Psoas muscle (tissue), 8 donors: Measurements from ENCODE around the gene PCBP3. TPM values are rescaled to one million over a fixed set of nuclear protein-coding genes. Genes with fewer than 3 reads are reported as not detected.

Experiments used
- ATAC-seq, 4 donors: fragments of 200-7000 bp; cut with Tn5 transposase; one replicate each; pipeline ENCODE4 v1.9.1; 2020; ENCODE audit warnings: moderate library complexity in 3 of 4, mild to moderate bottlenecking in 2 of 4
- DNase-seq, 2 donors: peaks; one replicate each; pipeline ENCODE4 v3.0.0-alpha.2; 2020
- H3K27ac ChIP-seq: fragments of 200-600 bp; one replicate; pipeline ENCODE4 v1.8.0; 2022
- H3K27me3 ChIP-seq, 3 donors: fragments of 200-600 bp in 1 of 3; one replicate each; pipeline versions ENCODE4 v1.6.1 to v1.8.0; 2013 to 2022; ENCODE audit warnings: low read length in 2 of 3, mild to moderate bottlenecking in 2 of 3, moderate library complexity in 1 of 3; ENCODE audit not compliant: insufficient read depth in 3 of 3
- H3K36me3 ChIP-seq, 2 donors: fragments of 200-600 bp in 1 of 2; one replicate each; pipeline versions ENCODE4 v1.6.1 to v1.8.0; 2013 to 2022; ENCODE audit warnings: low read depth in 1 of 2, mild to moderate bottlenecking in 1 of 2, moderate library complexity in 1 of 2; ENCODE audit not compliant: insufficient read depth in 1 of 2
- H3K4me1 ChIP-seq: fragments of 200-600 bp; one replicate; pipeline ENCODE4 v1.8.0; 2022
- H3K4me3 ChIP-seq: fragments of 200-600 bp; one replicate; pipeline ENCODE4 v1.8.0; 2022; ENCODE audit warnings: mild to moderate bottlenecking
- H3K9me3 ChIP-seq: fragments of 200-600 bp; one replicate; pipeline ENCODE4 v1.8.0; 2022
- CTCF ChIP-seq: fragments of 200-600 bp; IDR thresholded peaks from one replicate; pipeline ENCODE4 v1.8.0; 2022; ENCODE audit warnings: antibody characterized with exemption
- WGBS, 3 donors: extraction: QIAGEN DNeasy Blood & Tissue Kit; methylation state at CpG; one replicate each; pipeline versions ENCODE4 v1.1.6 to v1.1.7; 2013; 5-methylcytosine and 5-hydroxymethylcytosine counted together
- intact Hi-C, 2 donors: fragments of 100-400 bp; cut with DNase I; formaldehyde crosslinking; loops; one replicate each; pipeline versions ENCODE4 v1.11.0 to v1.14.2; 2022
- polyA plus RNA-seq, 3 donors: library from polyadenylated mRNA; stranded (reverse); fragments of 200-250 nt; gene quantifications; one replicate each; pipeline ENCODE4 v1.2.3, GENCODE V29; 2013
- total RNA-seq, 4 donors: library from RNA; stranded (reverse); fragmentation: NEBNext Ultra II Directional in 2 of 4; extraction: Animal tissue kit (Norgen Biotek cat#: 25700) in 2 of 4; gene quantifications; one replicate each; pipeline versions ENCODE4 v1.2.1 to v1.2.4, GENCODE V29; 2021 to 2023
- donor health status: healthy with polysubstance abuse.
- donor health status: DM: no; HTN: no; CAD: no; lungs with moderate emphysema.
- donor health status: Bipolar disorder and iron deficiency.
- donor health status: healthy.
- donor health status: DM: yes; HTN: yes; CAD: no.
- donor health status: DM: no; HTN: no; CAD: no.
- donor health status: DM: no; HTN: no; CAD: no.
- donor health status: DM: yes; HTN: yes; CAD: no.

PCBP3 gene
- total and polyA plus RNA-seq, 7 donors: 0.10 to 0.91 (median 0.33) TPM; not detected in 1

GRCh38 chr21:45725844-45726200, 82.3 kb downstream of the PCBP3 start:
- peaks cover 0 to under 1% (median 0%) of the 10 kb centered on the region in 3 donors for H3K27me3 ChIP-seq
- H3K27ac ChIP-seq: no peak overlapping the region
- DNase-seq (no peak), ATAC-seq (no peak)
- no peak for TF ChIP-seq CTCF
- no peaks in the 10 kb centered on the region for H3K9me3 ChIP-seq
- intact Hi-C loops: no loop called here
- H3K36me3 ChIP-seq: no peaks in the 10 kb centered on the region
- WGBS, 3 donors: 75 to 92% (median 89%) methylated on average over 6 to 7 of the region's 7 CpGs
- no peak overlapping the region for H3K4me3 ChIP-seq
- H3K4me1 ChIP-seq: no peaks in the 10 kb centered on the region

DNA sequence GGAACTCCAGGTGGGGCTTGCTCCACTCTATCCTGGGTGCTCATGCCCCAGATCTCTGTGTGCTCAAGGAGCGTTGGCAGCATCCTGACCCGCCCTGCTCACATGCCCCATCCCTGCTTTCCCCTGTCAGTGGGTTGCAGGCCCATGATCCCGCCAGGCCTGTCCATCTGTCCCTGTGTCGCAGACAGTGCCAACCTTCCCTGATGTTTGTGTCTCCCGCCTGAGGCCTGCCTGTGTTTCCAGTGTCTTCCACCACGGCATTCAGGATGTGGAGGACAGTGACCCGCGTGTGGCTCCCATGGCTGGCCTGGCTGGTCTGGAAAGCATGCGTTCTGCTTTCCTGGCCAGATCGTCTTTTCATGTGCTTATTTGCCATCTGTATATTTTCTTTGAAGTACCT, 82.9 kb downstream of the PCBP3 start:
- intact Hi-C loops: no loop called here

DNA sequence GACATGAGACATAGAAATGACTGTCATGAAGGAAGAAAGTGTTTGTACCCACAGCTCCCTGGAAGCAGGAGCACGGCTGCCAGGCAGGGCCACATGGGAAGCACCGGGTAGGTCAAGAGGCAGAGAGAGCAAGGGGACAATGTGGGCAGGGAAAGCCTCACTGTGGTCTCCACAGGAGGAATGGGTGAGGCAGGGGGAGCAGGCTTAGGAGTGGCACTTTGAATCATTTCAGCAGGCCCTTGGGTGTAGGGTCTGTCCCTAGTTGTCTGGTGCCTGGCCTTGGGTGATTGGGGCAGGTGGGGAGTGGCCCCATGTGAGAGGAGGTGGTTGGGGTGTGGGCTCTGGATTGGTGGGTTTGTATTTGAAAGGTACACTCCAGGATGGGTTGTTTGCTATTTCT, 83.9 kb downstream of the PCBP3 start:
- no peaks in the 10 kb centered on the region for H3K4me1 ChIP-seq
- no peaks in the 10 kb centered on the region for H3K9me3 ChIP-seq
- H3K36me3 ChIP-seq: no peaks in the 10 kb centered on the region
- intact Hi-C loops: no loop called here
- DNase-seq (no peak), ATAC-seq (no peak)
- H3K27ac ChIP-seq: no peak overlapping the region
- TF ChIP-seq CTCF: no peak
- H3K27me3 ChIP-seq: no peaks in the 10 kb centered on the region
- 86 to 92% (median 88%) methylated on average over 2 of the region's 2 CpGs for WGBS, 3 donors
- H3K4me3 ChIP-seq: no peak overlapping the region

More for the DNA sequence above, 82.9 kb downstream of the PCBP3 start:
- DNase-seq (no peak), ATAC-seq (no peak)
- H3K9me3 ChIP-seq: no peaks in the 10 kb centered on the region
- no peak overlapping the region for H3K27ac ChIP-seq
- H3K36me3 ChIP-seq: no peaks in the 10 kb centered on the region
- TF ChIP-seq CTCF: no peak
- 90 to 96% (median 94%) methylated on average over 10 of the region's 10 CpGs for WGBS, 3 donors
- no peaks in the 10 kb centered on the region for H3K4me1 ChIP-seq
- H3K27me3 ChIP-seq: no peaks in the 10 kb centered on the region
- H3K4me3 ChIP-seq: no peak overlapping the region

- Histone ChIP-seq H3K4me3 (no peak overlapping the region), H3K9me3 (no peaks in the 10 kb centered on the region), H3K27ac (no peak overlapping the region), H3K4me1 (no peaks in the 10 kb centered on the region), H3K36me3 (no peaks in the 10 kb centered on the region), H3K27me3 (peaks cover 0 to 2% (median 0%) of the 10 kb centered on the region in 3 donors)
- DNase-seq (no peak), ATAC-seq (no peak)
- TF ChIP-seq CTCF: no peak
- 77 to 82% (median 80%) methylated on average over 14 of the region's 14 CpGs for WGBS, 3 donors
- intact Hi-C loops: no loop called here
Measured at GRCh38 chr21:45735259-45736000, 91.9 kb downstream of the PCBP3 start.
